HG03558 (cell line): ENCODE results near the gene ILDR2.

Experiments
- ATAC-seq: cut with Tn5 transposase; IDR thresholded peaks from one replicate; pipeline ENCODE4 v1.9.1; 2021; ENCODE audit warnings: moderate number of reproducible peaks; ENCODE audit not compliant: unreplicated experiment; ENCODE audit errors: extremely low read depth

ILDR2 gene

GRCh38 chr1:166972193-166972592 is 3.1 kb downstream of the ILDR2 start:
- ATAC-seq = no peak

- no peak for ATAC-seq
Measured at GRCh38 chr1:166971252-166971651, 4.1 kb downstream of the ILDR2 start.

GRCh38 chr1:166969074-166969677 is 6.2 kb downstream of the ILDR2 start:
- peak; percentile 69 for ATAC-seq

DNA sequence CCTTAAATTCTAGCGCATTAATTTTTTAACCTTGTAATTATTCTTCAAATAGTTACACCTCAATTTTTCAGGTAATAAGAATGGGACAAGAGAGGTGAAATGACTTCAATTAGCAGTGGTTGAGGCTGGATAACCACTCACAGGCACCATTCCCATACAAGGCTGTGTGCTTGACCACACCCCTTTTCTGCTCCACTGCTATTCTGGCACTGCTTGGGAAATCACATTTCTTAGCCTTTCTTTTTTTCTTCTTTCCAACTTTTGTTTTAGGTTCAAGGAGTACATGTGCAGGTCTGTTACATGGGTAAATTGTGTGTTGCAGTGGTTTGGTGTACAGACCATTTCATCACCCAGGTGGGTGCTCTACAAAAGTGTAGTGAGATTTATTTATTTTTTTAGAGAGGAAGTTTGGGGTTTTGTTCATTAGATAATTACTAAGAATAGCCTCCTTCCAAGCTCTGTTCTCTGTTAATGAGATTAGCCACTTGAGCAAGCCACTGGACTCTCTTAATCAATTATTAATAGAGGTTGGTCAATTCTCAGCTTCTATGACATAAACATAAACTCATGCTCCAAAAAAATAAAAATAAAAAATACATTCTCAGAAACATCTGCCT is 14.4 kb downstream of the ILDR2 start:
- ATAC-seq = no peak

DNA sequence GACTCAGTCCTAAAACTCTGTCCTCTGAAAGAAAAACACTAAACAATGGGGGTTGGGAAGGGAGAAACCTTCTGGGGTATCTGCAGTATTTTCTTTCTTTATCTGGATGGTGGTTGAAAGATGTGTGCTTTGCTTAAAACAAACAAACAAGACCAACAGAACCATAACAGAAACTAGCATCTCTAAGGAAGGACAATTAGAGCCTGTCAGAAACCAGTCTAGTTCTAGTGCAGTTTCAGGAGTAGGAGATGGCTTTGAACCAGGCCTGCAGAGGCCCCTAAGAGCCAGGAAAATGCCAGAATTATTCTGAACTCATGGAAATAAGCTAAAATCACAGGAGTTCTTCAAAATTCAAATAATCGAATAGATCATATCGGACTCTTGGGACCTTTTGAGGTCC is 18.5 kb downstream of the ILDR2 start:
- no peak for ATAC-seq

GRCh38 chr1:166956057-166956850 is 19.1 kb downstream of the ILDR2 start:
- ATAC-seq = no peak

DNA sequence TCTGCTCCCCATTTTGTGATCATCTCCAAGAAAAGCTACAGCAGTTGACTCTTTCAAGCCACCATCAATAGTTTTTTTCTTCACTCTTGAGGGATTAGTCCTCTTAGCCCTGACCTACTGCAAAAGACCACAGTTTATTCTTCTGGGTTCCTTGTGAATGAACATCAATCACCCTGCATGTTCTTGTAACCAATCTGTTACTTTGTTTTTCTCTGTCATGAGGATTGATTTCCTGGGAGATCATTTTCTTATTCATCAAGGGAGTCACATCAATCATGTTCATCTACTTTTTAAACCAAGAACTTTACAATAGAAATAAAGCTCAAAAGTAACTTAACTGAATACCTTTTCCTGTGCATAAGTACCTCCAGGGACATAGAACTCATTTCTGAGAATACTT is 21.8 kb downstream of the ILDR2 start:
- no peak for ATAC-seq

- ATAC-seq = no peak
Measured at GRCh38 chr1:166952002-166952746, 23.2 kb downstream of the ILDR2 start.

DNA sequence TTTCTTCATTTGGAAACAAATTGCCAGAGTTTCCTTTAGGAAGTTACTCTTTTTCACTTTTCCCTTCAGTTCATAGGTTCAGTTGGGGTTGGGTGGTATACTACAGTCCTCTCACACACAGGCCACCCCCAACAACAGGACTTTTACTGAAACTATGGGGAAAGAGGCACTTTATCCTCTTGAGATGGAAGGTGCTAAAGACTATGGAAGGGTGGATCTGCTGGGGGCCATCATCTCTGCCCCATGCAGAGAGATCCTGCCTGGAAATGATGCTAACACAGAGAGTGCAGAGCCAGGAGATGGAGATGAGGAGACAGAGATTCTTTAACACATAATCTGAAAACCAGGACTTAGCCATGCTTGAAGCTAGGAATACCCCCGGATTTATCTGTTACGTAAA is 24.3 kb downstream of the ILDR2 start:
- ATAC-seq = no peak

DNA sequence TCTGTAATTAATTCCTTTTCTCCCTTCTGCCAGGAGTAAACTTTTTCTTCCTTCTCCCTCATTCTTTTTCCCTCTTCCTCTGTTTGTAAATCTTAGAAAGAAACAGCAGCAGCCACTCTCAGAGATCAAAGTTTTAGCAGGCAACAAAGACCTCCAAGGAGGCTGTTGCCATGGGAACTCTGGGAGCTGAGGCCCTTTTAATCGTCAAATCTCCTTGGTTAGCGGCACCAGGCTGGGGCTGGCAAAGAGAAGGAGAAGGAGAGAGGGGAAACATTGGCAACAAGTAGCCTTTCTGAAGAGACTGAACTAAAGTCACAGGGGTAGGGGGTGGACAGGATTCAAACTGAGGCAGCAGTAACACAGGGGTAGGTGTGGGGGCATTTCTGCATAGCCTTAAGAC is 25.2 kb downstream of the ILDR2 start:
- ATAC-seq = no peak

GRCh38 chr1:166948856-166949350 is 26.4 kb downstream of the ILDR2 start:
- ATAC-seq = no peak

DNA sequence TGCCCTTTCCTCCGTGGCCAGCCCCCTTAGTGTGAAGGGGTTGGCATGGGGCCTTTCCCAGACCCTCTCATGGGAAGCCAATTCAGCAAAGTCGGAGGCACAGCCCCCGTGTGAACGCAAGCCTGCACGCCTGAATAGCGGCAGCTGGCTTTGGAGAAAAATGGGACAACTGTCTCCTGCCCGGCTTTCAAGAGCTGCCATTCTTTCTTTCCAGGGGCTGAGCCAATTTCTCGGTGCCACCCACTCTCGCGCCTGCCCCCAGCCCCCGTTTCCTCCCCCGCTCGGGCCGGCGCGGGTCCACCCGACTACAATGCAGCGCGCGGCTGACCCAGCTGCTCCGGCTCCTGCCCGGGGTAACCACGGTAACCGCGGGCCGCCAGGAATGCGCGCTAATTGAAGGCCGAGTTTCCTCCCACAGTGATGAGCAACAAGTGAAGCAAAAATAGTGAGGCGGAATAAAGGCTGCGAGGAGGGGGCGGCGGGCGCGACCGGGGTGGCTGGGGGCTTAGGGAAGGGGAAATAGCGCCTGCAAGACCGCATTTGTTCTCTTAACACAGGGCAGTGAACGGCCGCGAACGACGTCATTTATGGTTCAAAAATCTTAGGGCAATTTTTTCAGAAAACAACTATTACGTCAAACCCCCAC is 27.8 kb downstream of the ILDR2 start:
- no peak for ATAC-seq

DNA sequence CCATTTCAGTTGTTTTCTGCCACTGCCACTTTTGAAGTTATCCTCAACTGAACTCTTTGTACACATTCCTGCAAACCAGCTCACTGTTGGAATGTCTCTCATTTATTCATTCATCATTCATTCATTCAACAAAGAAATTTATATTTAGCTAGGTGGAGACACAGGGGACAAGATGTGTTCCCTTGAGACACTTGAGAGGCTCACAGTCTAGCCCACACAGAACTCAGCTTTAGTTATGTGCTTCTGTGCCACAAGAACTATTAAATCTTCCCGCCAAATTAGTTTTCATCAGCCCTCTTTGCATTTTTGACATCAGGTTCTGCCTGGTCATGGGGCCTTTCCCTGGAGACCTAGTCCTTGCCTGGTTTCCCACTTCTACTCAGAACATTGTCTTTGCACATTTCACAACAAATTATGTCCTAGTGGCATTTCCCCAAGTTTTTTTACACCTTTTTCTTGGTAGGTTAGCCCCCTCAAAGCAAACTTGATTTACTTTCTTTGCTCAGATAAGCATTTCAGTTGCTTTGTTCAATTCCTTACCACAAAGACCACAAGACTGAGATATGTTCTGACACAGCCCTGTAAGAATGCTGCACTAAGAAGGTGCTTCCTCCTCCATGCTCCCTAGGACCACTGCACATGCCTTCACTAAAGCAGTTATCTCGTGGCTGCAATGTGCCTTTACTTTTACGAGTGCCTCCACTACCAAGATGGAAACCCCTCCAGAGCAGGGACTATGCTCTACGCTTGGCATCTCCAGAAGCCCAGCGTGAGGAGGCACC is 31.0 kb downstream of the ILDR2 start:
- ATAC-seq = no peak

- ATAC-seq = no peak
Measured at GRCh38 chr1:166939741-166940375, 35.5 kb downstream of the ILDR2 start.

GRCh38 chr1:166937962-166938361 is 37.4 kb downstream of the ILDR2 start:
- no peak for ATAC-seq

DNA sequence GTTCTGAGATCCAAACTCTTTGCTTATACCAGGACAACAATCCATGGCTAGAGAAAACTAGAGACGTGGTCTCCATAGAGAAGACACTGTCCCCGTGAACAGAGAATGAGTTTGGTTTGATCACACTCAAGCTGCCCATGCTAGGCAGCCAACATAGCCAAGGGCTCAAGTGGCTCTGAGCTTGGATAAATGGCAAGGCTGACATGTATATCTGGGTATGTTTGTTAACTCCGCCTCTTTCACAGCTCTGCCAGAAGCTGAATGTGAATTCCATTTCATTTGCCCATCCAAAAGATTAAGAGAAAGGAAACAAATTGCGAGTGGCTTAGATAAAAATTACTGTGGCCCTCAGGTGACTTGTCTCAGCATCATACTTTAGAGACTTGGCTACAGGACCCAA is 38.0 kb downstream of the ILDR2 start:
- no peak for ATAC-seq

DNA sequence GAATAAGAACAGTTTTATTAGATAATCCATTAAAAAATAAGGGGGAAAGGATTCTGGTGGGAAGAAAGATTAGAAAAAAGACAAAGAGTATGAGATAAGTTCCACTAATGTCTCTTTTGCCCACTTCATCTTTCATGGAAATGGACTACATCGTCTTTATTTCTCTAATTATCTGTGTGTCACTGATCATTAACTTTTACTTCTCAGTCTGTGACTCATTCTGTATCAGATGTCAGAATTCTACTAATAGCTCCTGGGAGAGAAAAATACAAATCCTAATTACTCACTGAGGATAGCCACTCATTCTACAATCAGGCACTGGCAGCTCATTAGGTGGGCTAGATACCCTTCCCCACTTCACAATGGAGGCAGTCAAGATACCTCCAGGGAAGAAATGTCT is 41.7 kb downstream of the ILDR2 start:
- no peak for ATAC-seq

DNA sequence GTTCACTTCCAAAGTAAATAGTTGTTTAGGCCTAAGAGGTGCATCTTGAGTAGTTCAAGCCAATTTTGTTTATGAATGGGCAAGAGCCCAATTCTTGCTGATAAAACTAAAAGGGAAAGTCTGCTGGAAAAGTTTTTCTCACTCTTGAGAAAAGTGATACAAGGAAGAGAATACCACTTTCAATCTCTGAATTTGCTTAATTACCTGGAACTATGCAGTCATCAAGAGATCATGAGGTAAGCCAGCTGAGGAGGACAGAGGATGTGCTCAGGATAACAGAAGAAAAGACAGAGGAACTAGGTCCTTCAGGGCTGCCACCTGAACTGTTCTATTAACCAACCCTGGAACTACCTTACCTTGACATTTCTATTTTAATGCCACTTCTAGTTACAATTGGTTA is 42.2 kb downstream of the ILDR2 start:
- no peak for ATAC-seq

- ATAC-seq = no peak
Measured at GRCh38 chr1:166929911-166930310, 45.4 kb downstream of the ILDR2 start.
